NCI-H2107 treated with DMSO at 0.1 percent for 48 hours (cell line): ENCODE results near the gene HSPG2.
"Not testable (repeated sequence)": the region's sequence is repeated elsewhere in the genome, so short reads cannot be mapped to it uniquely, and the experiment has no call there.

Experiments
- DNase-seq: peaks from one replicate; lab custom pipeline; 2025; ENCODE audit not compliant: unreplicated experiment; lab: John Stamatoyannopoulos, UW

HSPG2 gene

GRCh38 chr1:21935393-21935804, 1.7 kb downstream of the HSPG2 start:
- DNase-seq, result no peak

- DNase-seq, result peak; percentile 81
These were observed 3.5 kb downstream of the HSPG2 start for GRCh38 chr1:21933397-21934248.

- no peak for DNase-seq
These were observed 5.0 kb downstream of the HSPG2 start for GRCh38 chr1:21932127-21932526.

DNA sequence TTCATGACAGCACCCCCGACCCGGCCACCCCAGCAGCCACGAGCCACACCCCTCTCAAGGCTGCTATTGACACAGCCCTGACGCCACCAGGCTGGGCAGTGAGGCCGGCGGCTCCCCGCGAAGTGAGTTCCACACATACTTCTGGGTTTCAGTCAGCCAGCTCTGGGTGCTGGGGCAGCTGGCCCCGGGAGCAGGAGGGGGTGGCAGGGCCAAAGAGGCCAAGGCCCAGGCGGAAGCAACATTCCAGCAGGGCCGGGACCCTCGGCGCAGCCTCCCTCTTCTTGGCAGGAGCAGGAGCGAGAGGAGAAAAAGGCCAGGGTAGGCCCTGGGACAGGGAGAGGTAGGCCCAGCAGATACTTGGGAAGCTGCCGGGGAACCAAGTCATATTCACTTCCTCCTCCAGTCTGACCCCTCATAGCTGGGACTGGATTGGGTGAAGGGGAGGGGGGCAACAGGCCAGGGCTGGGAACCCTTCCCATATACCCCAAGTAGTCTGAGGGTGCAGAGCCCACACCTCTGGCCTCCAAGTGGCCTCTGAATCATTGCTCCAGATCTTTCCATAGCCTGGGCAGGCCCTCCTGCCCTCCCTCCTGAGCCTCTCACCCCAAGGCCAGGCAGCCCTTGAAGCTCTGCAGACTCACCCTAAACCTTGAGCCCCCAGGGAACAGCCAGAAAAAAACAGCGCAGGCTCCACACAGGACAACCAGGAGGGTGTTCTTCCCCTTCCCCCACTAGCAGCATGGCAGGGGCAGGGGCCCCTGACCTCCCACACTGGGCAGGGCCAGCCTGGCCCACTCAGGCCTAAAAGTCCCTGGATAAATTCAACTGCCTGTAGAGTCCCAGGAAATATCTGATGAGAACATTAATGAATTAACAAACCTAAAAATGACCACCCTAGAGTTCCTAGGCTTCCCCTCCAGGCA, 5.7 kb downstream of the HSPG2 start:
- DNase-seq, result no peak

DNA sequence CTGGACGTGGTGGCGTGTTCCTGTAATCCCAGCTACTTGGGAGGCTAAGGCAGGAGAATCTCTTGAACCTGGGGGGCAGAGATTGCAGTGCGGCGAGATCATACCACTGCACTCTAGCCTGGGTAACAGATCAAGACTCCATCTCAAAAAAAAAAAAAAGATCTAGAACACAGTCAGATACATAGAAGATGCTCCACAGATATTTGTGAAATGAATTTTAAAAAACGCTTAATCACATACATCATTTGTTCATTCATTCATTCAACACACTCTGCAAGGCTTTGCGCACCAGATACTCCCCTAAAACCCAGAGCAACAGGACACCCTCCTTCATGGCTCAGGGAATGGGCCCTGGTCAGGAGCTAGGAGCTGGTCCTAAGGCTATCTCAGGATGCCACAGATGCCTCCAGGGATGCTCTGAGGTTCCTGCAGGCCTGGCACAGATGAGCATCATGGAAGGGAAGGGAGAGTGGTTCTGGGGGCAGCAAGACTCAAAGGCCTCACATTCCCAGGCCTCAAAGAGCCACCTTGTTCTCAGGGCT, 6.4 kb downstream of the HSPG2 start:
- DNase-seq, result no peak

DNA sequence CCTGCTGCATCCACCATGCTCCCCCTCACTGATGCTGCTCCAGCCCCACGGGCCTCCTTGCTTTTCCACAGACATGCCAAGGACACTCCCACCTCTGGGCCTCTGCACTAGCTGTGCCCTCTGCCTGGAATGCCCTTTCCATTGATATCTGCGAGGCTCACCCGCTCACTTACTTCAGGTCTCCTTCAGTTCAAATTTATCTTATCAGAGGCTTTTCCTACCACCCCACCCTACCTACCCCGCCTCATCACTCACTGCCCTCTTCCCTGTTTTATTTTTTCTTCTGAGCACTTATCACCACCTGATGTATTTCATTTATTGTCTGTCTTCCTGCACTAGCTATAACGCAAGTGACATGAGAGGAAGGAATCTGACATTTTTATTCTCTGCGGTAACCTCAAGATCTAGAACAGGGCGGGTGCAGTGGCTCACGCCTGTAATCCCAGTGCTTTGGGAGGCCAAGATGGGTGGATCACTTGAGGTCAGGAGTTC, 7.0 kb downstream of the HSPG2 start:
- no peak for DNase-seq

GRCh38 chr1:21927533-21928237, 9.4 kb downstream of the HSPG2 start:
- no peak for DNase-seq

GRCh38 chr1:21926814-21927532, 10.1 kb downstream of the HSPG2 start:
- DNase-seq, result no peak

DNA sequence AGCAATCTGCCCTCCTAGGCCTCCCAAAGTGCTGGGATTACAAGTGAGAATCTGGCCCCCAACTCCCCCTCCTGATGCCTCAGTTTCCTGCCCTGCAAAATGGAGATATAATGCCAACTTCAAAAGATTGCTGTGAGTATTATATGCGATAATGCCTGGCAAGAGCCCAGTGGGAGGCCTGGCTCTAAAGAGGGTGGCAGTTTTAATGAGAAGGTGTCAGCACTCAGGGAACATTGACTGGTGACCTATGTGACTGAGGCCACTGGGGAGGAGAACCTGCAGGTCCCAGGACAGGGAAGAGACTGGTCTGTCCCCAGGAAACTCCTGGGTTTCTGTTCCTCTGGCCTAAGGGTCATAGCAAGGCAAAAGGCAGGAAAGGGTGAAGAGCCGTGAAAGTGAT, 11.0 kb downstream of the HSPG2 start:
- no peak for DNase-seq

GRCh38 chr1:21925334-21925940, 11.7 kb downstream of the HSPG2 start:
- DNase-seq, result no peak

DNA sequence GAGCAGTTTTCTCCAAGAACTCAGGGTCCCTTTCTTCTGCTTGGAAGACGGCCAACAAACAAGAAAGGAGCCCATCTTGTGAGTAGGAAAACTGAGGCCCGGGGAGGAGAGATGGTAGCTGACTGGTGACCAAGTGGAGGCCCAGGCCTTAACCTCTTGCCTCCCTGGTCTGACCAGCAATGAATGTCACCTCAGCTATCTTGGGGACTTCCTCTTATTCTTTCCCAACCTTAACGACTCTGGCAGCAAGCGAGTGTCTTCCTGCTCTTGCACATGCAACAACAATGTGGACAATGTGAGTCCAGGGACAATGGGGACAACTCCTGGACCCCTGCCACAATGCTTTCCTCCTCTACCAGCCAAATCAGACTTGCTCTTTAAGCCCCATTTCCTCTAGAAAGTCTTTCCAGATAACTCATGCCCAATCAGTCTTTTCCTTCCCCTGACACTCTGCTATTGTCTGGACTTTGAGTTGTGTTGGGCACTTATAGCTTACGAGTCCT, 12.6 kb downstream of the HSPG2 start:
- DNase-seq, result no peak

DNA sequence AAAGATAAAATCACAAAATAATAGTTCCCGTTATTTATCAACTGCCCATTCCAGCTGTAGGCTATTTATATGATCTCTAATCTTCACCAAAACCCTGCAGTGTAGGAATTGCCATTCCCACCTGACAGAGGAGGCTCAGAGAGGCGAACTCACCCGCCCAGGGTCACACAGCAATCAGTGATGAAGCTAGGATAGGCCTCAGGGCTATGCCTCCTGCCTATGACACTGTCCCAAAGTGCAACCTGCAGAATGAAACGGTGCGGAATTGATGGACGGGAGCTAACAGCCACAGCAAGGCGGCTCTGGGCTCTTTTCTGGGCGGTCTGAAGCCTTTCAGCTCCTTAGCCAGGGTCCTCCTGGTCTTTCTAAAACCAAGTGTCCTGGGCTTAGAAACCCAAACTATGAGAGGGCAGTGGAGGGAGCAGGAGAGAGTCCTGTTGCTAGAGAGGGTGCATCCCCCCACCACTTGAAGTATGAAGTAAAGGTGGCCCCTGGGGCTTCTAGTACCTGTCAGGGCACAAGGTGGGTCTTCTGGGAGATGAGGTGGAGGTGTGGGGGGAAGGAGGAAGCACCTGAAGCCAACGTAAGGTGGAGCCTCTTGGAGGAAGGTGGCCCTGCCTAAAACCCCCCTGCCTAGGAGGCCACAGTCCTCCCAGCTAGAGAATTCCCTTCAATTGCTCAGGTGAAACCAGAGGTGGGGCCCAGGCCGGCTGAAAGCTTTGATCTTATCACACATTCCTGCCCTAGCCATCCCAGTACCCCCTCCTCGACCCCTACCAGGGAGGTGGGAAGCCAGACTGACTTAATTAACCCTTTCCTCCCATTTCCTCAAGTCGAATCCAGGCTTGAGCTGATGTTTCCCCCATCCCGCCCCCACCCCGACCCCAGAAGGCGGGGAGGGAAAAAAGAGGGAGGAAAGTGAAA, 14.8 kb downstream of the HSPG2 start:
- DNase-seq, result no peak

DNA sequence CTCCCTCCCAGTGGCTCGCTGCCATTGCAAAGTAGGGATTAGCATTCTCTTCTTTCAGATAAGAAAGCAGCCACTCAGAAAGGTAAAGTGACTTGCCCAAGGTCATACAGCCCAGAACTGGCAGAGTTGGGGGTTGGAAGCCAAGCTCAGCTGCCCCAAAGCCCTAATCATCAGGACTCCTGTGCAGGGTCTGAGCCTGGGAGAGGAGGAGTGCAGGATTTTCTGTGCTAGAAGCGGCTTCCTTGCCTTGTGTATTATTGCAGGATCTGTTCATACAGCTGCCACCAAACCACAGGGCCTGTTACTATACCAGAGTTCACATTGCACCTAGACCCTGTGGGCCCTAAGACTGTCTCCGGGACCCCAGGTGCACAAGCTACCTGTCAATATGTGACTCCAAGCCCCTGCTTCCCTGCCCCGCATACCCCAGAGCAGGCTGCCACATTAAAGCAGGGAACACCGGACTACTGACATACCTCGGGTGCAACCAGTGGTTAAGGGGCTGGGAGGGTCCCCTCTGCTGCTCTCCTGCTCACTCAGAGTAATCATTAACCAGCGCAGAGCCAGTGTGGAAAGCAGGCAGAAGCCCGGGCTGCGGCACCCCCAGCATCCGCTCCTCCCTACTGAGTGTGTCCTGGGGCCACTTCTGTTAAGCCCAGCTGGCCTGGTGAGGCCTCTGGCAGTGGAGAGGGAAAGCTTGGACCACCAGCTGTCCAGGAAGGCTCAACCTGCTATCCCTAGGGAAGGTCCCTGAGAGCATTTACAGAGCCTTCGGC, 15.8 kb downstream of the HSPG2 start:
- no peak for DNase-seq

DNA sequence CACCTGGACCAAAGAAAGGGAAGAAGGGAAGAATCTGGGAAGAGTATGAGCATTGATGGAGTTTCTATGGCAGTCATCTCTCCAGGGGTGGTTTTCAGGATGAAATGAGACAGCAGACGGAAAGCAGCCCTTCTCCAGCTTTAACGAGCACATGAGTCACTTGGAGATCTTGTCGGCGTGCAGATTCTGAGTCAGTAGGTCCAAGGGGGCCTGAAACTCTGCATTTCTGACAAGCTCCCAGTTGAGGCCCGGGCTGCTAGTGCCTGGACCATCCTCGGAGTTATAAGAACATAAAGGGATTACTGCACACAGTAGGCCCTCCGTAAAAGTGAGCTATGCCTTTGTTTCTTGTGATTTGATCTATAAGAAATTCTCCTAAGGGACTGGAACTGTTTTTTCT, 17.6 kb downstream of the HSPG2 start:
- no peak for DNase-seq

- not testable (repeated sequence) for DNase-seq
These were observed 19.9 kb downstream of the HSPG2 start for GRCh38 chr1:21917239-21917631.

DNA sequence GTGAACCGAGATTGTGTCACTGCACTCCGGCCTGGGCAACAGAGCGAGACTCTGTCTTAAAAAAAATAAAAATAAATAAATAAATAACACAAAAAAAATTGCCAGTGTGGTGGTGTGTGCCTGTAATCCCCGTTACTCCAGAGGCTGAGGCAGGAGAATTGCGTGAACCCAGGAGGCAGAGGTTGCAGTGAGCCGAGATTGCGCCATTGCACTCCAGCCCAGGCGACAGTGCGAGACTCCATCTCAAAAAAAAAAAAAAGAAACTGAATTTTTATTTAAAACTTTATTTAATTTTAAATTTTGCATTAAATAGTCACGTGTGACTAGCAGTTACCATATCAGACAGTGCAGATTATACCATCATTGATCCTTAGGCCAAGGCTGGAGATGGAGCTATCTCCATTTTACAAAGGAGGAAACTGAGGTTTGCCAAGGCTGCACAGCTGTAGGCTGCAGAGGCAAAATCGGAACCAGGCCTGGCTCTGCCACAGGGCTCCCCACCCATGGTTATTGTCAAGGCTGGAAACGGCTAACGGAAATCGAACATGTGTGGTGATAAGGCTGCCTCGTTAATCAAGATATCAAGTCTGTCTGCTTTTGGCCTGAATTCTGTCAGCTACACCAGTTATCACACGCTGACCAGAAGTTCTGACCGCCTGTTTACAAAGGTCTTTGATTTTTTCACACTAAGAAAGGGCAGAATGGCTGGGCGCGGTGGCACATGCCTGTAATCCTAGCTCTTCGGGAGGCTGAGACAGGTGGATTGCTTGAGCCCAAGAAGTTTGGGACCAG, 20.5 kb downstream of the HSPG2 start:
- DNase-seq, result no peak
